Endodermal cell (in vitro differentiated cells): ENCODE data around the gene LMO1. TPM values are rescaled to one million over a fixed set of nuclear protein-coding genes. Genes with fewer than 3 reads are reported as not detected.

Experiments used
- DNase-seq: peaks from one replicate; pipeline ENCODE4 v3.0.0-alpha.2; 2017
- H3K27ac ChIP-seq: 2 replicates; pipeline ENCODE4 v1.5.1; 2013; ENCODE audit warnings: mild to moderate bottlenecking, low read depth, low read length, moderate library complexity
- H3K27me3 ChIP-seq: 2 replicates; pipeline ENCODE4 v1.6.1; 2013; ENCODE audit warnings: mild to moderate bottlenecking, low read length, moderate library complexity; ENCODE audit not compliant: insufficient read depth, control insufficient read depth, poor library complexity, severe bottlenecking
- H3K36me3 ChIP-seq: 2 replicates; pipeline ENCODE4 v1.7.0; 2013; ENCODE audit warnings: mild to moderate bottlenecking, low read length, moderate library complexity; ENCODE audit not compliant: control insufficient read depth, insufficient read depth
- H3K4me1 ChIP-seq: one replicate; pipeline ENCODE4 v1.7.0; 2013; ENCODE audit warnings: low read length; ENCODE audit not compliant: control insufficient read depth, insufficient read depth
- H3K4me3 ChIP-seq: 2 replicates; pipeline ENCODE4 v1.5.1; 2013; ENCODE audit warnings: mild to moderate bottlenecking, low read length, moderate library complexity
- H3K9ac ChIP-seq: 2 replicates; pipeline ENCODE4 v1.6.1; 2013; ENCODE audit warnings: mild to moderate bottlenecking, low read length, moderate library complexity; ENCODE audit not compliant: poor library complexity, severe bottlenecking; ENCODE audit errors: extremely low read depth
- H3K9me3 ChIP-seq: 2 replicates; pipeline ENCODE4 v1.6.1; 2013; ENCODE audit warnings: mild to moderate bottlenecking, low read length, moderate library complexity; ENCODE audit not compliant: control insufficient read depth
- H3K27ac Mint-ChIP-seq: 2 replicates; pipeline ENCODE4 v1.8.0; 2020; ENCODE audit warnings: mixed read lengths
- H3K27me3 Mint-ChIP-seq: 2 replicates; pipeline ENCODE4 v1.8.0; 2021; ENCODE audit warnings: mild to moderate bottlenecking, mixed read lengths; ENCODE audit not compliant: insufficient read depth
- H3K36me3 Mint-ChIP-seq: 2 replicates; pipeline ENCODE4 v1.8.0; 2020; ENCODE audit warnings: low read depth, mixed read lengths
- H3K4me1 Mint-ChIP-seq: 2 replicates; pipeline ENCODE4 v1.8.0; 2020; ENCODE audit warnings: mixed read lengths
- H3K4me3 Mint-ChIP-seq: 2 replicates; pipeline ENCODE4 v1.8.0; 2020; ENCODE audit warnings: mild to moderate bottlenecking, moderate library complexity, mixed read lengths
- H3K9me3 Mint-ChIP-seq: 2 replicates; pipeline ENCODE4 v1.8.0; 2020; ENCODE audit warnings: mild to moderate bottlenecking, mixed read lengths
- CTCF ChIP-seq: fragments of 200-600 bp; sonication (generic); conservative IDR thresholded peaks from 2 replicates; pipeline ENCODE4 v1.5.0; 2021; ENCODE audit warnings: antibody characterized with exemption, mild to moderate bottlenecking
- WGBS, 2 experiments: methylation state at CpG; one replicate each; pipeline versions ENCODE4 v1.1.5 to v1.1.7; 2013; ENCODE audit warnings: missing lambda C conversion rate in 2 of 2, mixed read lengths in 1 of 2; ENCODE audit not compliant: insufficient coverage in 1 of 2, insufficient read length in 1 of 2; 5-methylcytosine and 5-hydroxymethylcytosine counted together
- total RNA-seq, 2 donors: library from RNA; stranded (reverse); fragmentation: NEBNext Ultra II Directional in 1 of 2; extraction: Animal tissue kit (Norgen Biotek cat#: 25700) in 1 of 2; gene quantifications; 2 replicates in 1 of 2; 3 replicates in 1 of 2; pipeline ENCODE4 v1.2.1, GENCODE V29; 2021

LMO1 gene
- total RNA-seq, 2 donors from 2014 or later = 0.46 TPM; not detected in 1

GRCh38 chr11:8285228-8285627, 21.6 kb upstream of the LMO1 start:
- no peak overlapping the region for H3K4me3 Mint-ChIP-seq
- Histone ChIP-seq H3K9me3 (no peaks in the 10 kb centered on the region), H3K27ac (no peak overlapping the region), H3K4me3 (no peak overlapping the region), H3K9ac (no peak overlapping the region), H3K4me1 (peaks cover 16% of the 10 kb centered on the region), H3K36me3 (no peaks in the 10 kb centered on the region), H3K27me3 (peaks cover 21% of the 10 kb centered on the region)
- 80 to 96% methylated on average over 1 to 3 of the region's 3 CpGs for WGBS, 2 experiments
- no peak for TF ChIP-seq CTCF
- no peak for DNase-seq
- H3K27me3 Mint-ChIP-seq = peaks cover 14% of the 10 kb centered on the region
- no peaks in the 10 kb centered on the region for H3K9me3 Mint-ChIP-seq
- H3K36me3 Mint-ChIP-seq = no peaks in the 10 kb centered on the region
- H3K27ac Mint-ChIP-seq = no peak overlapping the region
- H3K4me1 Mint-ChIP-seq = peaks cover 9% of the 10 kb centered on the region

- peaks cover 4% of the 10 kb centered on the region for H3K4me1 ChIP-seq
- 36 to 44% methylated on average over 9 to 31 of the region's 32 CpGs for WGBS, 2 experiments
- no peak overlapping the region for H3K27ac Mint-ChIP-seq
- no peaks in the 10 kb centered on the region for H3K4me1 Mint-ChIP-seq
- H3K36me3 Mint-ChIP-seq = no peaks in the 10 kb centered on the region
- H3K36me3 ChIP-seq = no peaks in the 10 kb centered on the region
- no peak overlapping the region for H3K4me3 Mint-ChIP-seq
- H3K9me3 ChIP-seq = no peaks in the 10 kb centered on the region
- peak overlapping the region; percentile 64 for H3K4me3 ChIP-seq
- H3K27me3 ChIP-seq = peaks cover 21% of the 10 kb centered on the region
- no peak for TF ChIP-seq CTCF
- no peaks in the 10 kb centered on the region for H3K9me3 Mint-ChIP-seq
- DNase-seq = peak; percentile 73
- no peak overlapping the region for H3K9ac ChIP-seq
- peak overlapping the region; percentile 84 for H3K27ac ChIP-seq
- peaks cover 16% of the 10 kb centered on the region for H3K27me3 Mint-ChIP-seq
Observed at GRCh38 chr11:8283465-8284230, 20.0 kb upstream of the LMO1 start.

- Histone ChIP-seq H3K4me1 (peaks cover 4% of the 10 kb centered on the region), H3K27ac (peak overlapping the region; percentile 6), H3K9me3 (no peaks in the 10 kb centered on the region), H3K4me3 (peak overlapping the region; percentile 64), H3K27me3 (peaks cover 21% of the 10 kb centered on the region), H3K36me3 (no peaks in the 10 kb centered on the region), H3K9ac (no peak overlapping the region)
- no peaks in the 10 kb centered on the region for H3K36me3 Mint-ChIP-seq
- H3K4me3 Mint-ChIP-seq = no peak overlapping the region
- peaks cover 19% of the 10 kb centered on the region for H3K27me3 Mint-ChIP-seq
- no peaks in the 10 kb centered on the region for H3K9me3 Mint-ChIP-seq
- no peaks in the 10 kb centered on the region for H3K4me1 Mint-ChIP-seq
- no peak for DNase-seq
- no peak for TF ChIP-seq CTCF
- WGBS, 2 experiments = 17 to 22% methylated on average over 6 to 8 of the region's 8 CpGs
- H3K27ac Mint-ChIP-seq = no peak overlapping the region
Observed at GRCh38 chr11:8283100-8283464, 19.4 kb upstream of the LMO1 start.
